GM18520 (cell line): Measurements from ENCODE around the gene MID2.
"Not testable (repeated sequence)": the region's sequence is repeated elsewhere in the genome, so short reads cannot be mapped to it uniquely, and the experiment has no call there.

ENCODE experiments used
- ATAC-seq: cut with Tn5 transposase; IDR thresholded peaks from one replicate; pipeline ENCODE4 v1.9.1; 2021; ENCODE audit not compliant: unreplicated experiment

MID2 gene

DNA sequence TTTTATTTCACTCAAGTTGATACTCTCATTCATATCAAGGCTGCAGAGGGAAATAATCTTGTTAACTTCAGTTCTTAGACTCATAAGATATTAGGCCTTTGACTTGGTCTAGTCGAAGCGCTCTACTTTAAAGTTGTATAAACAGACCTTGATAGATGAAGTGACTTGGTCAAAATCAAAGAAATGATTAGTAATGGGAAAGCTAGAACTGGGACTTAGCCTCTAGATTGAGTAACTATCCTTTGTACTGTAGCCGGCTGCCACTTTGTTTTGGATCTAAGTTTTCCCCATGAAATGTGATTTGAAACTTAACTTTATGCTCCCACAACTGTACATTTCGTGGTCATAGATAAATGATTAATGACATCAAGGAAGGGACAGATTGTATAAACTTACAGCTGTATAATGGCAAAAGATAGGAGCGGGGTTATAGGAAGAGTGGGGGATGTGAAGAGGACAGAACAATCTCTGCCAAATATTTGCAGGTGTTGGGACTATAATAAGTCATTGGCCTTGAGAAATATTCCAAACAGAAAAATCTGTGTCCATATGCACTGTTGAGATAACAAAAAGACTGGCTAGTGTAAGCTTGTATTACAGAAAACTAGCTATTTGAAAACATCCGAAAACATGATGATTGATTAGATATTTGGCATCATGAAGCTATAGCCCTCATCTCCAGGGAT is 17.2 kb downstream of the MID2 start:
- no peak for ATAC-seq

DNA sequence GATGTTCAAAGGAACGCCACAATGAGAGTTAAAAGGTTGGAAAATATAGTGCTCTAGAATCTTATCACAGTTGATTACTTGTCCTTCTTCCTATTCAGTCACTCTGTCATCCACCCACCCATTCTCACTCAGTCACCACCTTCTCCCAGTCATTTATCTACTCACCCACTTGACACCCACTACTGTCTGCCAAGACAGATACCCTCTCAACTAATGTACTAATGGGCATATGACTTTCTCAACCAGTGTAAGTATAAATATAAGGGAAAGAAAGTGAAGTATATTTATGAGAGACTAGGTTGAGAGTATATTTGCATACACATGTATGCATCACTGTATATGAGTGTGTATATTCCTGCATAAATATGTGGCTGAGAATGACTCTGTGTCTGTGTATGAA is 20.0 kb downstream of the MID2 start:
- ATAC-seq: no peak

DNA sequence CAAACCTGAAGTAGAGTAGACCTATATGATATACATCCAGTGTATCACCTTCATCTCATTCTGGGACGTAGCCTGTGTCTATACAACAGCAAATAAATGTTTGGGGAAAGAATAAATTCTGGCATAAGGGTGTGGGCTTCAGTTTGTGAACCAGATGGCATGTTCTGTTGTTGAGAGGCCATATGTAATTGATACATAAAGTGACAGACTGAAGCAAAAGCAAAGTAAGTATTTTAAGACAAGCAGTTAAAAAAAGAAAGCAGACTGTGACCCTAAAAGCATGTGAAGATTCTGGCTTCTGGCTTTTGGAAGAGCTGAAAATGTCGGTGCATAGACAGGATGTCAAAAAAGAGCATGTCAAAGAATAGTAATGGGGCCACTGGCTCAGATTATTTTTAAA is 22.9 kb downstream of the MID2 start:
- ATAC-seq: no peak

DNA sequence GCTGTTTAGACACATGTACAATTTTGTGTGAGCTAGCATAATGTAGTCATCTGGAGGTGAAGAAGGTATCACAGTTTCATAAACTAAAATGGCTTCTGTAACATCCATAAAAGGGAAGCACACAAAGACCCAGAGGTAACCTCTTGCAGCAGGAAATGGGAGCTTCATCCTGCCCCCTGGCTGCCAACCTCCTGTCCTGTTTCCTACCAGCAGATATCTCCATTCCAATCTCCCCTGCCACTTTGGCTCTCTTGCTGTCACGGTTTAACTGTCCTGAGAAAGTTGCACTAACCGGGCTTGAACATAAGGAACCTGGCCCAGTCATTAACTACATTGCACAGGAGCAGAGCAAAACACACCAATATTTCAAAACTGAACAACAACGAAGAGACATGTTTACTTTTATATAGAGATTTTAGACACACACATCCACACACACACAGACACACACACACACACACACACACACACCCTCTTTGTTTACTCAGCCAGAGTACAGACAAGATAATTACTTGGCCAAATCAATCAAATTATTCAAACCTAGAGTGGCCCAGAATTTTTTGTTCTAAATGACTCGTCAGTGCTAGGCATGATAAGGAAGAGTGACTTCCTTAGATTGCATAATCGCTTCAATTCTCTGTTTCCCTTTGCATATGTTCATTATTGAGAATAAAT is 24.2 kb downstream of the MID2 start:
- no peak for ATAC-seq

DNA sequence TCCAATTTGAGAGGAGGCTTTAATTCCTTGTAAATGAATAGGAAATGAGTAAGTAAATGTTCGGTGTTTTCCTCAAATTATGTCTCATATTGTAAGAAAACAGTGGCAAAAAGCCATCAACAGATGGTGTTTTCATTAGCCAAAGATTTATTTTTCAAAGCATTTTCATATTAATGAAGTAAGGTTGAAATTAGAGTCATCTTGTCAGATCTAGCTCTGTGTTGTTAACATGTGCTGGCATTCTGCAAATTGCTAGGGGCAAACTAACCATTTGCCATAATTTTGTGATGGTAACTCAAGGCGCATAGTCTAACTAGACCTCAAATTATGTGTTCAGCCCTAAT is 24.7 kb downstream of the MID2 start:
- ATAC-seq: no peak

DNA sequence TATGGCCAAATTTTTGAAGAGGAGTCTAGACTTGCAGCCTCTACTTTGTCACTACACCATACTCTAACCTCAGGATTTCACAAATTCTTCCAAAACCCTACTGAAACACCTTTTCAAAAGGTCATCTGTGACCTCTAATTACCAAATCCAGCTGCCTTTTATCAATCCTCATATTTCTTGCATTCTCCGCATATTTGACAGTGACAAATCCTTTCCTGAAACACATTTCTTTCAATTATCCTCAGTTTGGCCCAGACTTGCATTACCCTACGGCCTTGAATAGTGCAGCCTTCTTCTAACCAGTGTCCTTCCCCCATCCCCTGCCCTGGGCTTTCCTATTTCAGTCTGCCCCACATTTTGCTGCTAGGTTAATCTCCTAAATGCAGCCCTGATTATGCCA is 25.5 kb downstream of the MID2 start:
- ATAC-seq: no peak

DNA sequence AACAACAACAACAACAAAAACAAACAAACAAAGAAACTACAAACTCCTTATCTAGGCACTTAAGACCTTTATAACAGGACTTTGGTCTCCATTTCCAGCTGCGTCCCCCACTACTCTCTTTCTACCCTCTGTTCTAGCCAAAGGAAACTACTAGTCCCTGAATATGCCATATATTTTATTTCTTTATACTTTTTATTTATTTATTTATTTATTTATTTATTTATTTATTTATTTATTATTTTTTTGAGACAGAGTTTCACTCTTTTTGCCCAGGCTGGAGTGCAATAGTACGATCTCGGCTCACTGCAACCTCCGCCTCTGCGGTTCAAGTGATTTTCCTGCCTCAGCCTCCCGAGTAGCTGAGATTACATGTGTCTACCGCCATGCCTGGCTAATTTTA is 26.0 kb downstream of the MID2 start:
- ATAC-seq: not testable (repeated sequence)

DNA sequence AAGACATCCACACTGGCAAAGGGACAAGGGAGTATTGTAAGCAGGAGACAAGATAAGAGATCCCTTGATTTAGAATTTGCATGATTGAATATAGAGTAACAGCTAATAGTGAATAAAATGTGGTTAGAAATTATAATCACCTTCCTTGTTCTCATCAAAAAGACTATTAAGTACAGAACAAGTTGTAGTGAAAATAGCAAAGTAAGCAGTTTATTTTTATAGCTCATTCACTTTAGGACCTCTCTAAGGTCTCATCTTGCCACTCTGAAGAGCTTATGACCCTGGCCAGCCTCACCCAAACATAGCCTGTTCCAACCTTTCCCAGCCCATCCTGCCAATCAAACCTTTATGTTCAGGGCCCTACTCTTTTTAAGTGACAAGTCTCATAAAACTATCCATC is 30.6 kb downstream of the MID2 start:
- no peak for ATAC-seq

DNA sequence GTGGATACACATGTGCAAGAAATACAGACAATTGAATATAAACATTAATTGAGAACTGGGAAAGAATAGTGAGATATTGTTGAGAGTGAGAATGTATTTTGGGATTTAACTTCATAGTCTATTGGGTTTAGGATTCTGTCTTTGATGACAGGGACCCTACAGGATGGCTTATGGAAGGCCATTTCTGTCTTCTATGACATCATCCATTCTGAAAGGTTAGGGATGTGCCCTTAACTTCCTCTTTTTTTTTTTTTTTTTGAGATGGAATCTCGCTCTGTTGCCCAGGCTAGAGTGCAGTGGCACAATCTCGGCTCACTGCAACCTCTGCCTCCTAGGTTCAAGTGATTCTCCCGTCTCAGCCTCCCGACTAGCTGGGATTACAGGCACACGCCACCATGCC is 31.4 kb downstream of the MID2 start:
- ATAC-seq: not testable (repeated sequence)

DNA sequence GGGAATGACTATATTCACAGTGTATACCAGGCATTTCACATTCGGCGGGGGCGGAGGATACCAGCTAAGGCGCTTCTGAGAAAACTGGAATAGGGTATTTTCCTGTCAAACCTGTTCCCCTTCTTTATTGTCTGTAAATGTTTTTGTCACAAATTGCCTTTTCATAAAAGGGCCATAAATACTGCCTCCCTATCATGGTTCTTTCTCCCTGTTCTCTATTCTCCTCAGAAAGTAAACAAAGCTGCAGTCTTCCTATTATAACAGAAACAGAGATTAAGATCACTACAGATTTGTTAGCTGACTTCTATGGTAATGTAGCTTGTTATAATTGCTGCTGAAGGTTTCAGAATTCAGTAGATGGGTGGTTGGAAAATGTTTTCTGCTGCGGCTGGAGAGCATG is 32.2 kb downstream of the MID2 start:
- ATAC-seq: no peak

DNA sequence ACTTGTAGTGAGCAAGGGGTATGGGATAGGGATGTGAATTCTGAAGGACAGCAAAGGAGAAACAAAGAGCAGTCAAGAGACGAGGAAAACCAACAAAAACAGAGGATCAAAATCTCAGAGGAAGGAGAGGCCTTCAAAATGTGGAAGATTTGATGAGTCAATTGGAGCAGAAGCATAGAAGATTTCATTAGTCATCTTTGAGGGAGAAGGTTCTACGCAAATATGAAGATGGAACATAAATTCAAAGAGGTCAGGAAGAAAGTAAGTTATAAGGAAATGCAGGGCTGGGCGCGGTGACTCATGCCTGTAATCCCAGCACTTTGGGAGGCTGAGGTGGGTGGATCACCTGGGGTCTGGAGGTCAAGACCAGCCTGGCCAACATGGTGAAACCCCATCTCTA is 35.4 kb downstream of the MID2 start:
- no peak for ATAC-seq

DNA sequence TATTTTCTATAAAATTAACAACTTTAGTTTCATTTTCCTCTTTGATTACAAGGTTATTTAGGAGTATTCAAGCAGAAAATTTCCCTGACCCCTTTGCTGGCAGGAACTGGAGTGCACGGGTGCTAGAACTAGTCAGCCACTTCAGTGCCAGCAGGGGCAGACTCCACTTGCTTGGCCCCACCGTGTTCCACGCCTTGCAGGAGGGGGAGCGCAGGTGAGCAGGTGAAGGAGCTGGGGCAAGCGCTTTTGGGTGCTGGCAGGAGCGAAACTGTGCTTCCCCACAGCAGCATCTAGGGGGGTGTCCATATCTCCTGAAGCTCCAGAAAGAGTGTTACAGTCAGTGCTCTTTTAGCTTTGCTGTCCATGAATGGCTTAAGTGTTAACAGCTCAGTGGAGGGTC is 45.5 kb downstream of the MID2 start:
- ATAC-seq: no peak

DNA sequence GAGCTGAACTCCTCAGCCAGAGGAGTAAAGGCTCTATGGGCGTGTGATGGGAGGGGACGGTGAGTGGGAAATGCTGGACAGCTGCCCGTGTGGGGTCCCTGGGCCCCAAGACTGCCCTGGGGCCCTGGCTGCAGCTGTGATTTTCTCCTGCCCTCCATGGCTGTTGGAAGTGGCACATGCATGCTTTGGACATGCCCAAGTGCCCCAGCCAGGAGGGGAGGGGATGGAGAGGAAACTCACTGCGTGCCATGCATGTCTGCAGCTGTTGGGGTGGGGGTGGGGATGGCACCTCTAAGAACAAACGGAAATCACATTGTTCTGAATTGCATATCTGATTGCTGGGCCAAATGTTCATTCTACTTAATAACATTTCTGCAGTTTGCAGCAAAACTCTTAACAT is 52.4 kb downstream of the MID2 start:
- no peak for ATAC-seq

DNA sequence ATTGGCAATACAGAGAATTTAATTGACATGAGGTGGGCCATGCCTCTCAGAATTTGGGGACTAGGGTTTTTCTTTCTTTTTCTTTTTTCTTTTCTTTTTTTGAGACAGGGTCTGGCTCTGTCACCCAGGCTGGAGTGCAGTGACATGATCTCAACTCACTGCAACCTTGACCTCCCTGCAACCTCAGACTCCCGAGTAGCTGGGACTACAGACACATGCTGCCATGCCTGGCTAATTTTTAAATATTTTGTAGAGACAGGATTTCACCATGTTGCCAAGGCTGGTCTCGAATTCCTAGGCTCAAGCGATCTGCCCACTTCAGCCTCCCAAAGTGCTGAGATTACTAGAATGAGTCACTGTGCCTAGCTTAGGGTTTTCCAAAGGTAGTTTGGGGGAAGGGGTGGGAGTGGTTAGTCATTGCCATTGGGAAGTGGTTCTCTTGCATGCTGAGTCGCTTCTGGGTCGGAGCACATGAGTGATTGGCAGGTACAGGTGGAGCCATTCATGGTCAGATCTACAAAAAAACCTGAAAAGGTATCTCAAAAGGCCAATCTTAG is 54.5 kb downstream of the MID2 start:
- ATAC-seq: no peak

DNA sequence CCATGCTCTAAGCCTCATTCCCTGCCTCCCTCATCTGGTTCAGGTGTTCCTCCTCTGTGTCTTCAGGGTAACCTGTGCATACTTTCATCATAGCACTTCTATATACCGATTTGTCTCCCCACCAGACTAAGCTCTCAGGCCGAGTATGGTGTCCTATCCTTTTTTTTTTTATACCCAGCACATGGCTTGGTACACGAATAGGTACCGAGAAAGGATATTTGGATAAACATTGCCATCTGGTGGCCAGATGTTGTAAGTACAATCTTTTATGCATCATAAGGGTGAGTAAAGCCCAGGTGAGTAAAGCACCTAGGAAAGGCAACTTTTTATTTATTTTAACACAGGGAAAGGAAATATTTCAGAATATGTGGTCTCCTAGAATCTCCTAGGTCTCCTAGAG is 68.4 kb downstream of the MID2 start:
- no peak for ATAC-seq

DNA sequence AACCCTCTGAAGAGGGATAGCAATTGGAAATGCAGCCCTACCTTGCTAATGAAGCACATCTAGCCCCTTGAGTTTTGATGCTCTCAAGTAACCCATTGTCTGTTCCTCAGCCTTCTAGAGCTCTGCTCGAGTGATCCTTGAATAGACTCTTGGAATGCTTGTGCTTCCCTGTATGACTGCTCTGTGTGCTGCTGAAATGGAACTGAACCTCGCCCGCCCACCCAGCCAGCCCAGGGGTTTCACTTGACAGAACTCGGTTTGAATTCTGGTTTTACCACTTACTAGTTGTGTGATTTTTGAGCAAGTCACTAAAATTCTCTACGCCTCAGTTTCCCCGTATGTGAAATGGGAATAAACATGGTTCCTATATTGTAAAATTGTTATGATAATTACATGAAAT is 77.1 kb downstream of the MID2 start:
- ATAC-seq: no peak

DNA sequence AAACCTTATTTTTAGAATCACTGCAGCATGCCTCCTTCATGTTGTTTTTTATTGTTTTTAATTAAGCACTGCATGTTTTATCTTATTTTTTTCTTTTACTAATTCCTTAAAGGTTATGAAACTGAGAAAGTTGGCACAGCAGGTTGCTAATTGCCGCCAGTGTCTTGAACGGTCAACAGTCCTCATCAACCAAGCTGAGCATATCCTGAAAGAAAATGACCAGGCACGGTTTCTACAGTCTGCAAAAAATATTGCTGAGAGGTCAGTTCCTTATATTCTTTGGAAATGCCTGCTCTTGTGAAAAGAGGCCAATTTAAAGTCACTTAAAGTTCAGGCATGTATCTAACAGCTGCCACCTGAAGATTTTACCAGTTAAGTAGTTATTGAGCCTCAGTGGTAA is 79.7 kb downstream of the MID2 start:
- ATAC-seq: no peak

DNA sequence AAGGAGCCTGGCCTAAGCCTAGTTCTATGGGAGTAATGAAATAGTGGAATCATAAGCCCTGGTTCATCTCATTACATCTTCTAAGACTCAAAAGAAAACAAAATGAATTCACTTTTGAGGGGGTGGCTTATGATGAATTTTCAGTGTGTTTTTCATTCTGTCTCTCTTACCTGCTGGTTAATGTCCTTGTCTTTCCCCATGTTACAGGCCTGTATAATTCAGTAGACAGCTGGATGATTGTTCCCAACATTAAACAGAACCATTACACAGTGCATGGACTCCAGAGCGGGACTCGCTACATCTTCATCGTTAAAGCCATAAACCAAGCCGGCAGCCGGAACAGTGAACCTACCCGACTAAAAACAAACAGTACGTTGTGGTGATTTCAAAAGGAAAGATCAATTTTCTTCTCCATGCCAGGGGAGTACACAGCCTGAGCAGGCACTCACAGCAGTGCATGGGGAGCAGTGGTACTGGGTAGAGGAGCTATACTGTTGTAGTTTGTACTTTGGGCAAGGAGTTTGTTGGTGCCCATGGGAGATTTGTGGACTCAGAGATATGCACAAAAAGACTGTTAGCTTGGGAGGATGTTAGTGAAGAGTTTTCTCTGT is 98.6 kb downstream of the MID2 start:
- ATAC-seq: no peak

DNA sequence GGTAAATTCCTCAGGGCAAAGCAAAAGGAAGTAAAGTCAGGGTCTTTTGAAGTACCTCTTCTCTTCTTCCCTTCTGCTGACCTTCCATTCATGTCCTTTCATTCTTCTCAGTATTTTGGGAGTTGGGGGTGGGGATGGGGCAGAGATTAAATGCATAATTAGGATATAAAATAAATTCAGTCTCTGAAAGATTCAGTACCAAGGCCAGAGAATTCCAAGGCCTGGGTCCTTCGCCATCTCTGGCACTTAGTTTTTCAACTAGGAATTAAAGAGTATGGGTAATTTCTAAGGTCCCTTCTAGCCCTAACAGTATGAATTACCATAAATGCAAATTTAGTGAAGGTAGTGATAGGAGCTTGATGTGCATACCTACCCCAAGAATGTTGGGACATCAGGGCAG is 108.6 kb downstream of the MID2 start:
- no peak for ATAC-seq

DNA sequence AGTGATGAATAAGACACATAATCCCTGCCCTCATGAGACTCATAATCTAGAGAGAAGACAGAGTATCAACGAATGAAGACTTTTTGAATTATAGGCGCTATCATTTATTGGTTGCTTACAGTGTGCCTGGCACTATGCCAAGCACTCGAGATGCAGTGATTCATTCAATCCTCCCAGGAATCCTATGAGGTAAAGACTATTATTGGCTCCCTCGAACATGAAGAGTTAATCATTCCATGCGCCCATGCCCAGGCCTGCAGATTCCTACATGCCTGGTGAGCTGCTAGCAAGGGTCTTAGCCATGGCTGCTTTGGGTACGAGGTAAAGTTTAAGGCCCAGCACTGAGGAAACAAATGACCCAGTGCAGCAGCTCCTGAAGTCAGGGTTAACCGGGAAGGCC is 109.5 kb downstream of the MID2 start:
- ATAC-seq: no peak

DNA sequence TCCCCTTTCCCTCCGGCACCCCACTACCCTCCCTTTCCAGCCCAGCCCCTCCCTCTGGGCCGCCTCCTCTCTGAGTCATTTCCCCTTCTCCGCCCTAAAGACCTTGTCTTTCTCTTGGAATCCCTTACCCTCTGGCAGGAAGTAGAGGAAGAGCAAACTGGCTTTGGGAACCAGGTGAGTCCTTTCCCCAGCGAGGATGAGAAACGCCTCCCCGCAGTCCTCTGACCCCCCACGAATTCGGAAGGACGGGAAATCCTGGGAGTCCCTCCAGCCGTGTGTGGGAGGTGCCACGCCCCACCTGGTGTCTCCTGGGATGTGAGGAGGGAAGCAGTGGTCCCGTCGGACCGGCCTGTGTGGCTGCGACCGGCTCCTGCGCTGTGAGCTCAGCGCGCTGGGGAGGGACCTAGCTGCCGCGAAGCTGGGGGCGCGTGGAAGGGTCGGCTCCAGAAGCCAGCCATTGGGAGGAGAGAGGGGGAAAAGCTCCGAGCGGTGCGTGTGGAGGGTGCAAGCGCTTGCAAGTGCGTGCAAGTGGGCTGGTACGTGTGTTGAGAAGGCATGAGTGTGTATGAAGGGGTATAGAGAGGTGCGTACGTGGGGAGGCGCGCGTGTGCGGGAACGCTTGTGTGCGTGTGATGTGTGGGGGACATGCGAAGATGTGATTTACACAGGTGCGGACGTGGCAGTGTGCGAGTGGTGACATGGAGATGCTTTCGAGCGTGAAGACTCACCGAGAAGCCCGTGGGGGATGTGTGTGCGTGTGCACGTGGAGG is 110.2 kb downstream of the MID2 start:
- ATAC-seq: no peak

DNA sequence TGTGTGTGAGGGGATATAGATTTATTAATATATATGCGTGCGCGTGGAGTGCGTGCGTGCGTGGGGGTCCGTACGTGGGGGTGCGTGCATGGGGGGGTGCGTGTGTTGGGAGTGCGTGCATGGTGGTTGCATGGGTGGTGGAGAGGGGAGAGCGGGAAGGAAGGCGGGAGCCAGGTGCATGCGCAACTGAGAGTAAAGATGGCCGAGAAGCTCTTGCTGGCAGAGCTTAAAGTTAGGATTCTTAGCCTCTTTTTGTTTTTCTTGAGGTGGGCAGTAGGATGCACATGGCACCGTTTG is 110.7 kb downstream of the MID2 start:
- ATAC-seq: no peak
